Keratinocyte (primary cell): ENCODE results near the gene KRTAP3-1.

Experiments used
- EZH2 ChIP-seq: IDR thresholded peaks from one replicate; pipeline ENCODE4 v1.6.1; 2012; ENCODE audit warnings: inconsistent platforms, mild to moderate bottlenecking, low read length, moderate library complexity
- TF ChIP-seq, protein P1 (sequence below), 3 experiments: IDR thresholded peaks in 1 of 3; conservative IDR thresholded peaks in 1 of 3; optimal IDR thresholded peaks in 1 of 3; 2 replicates in 2 of 3; 3 replicates in 1 of 3; pipeline versions ENCODE3 to v1.5.1; 2011; ENCODE audit warnings: low read length in 3 of 3, mild to moderate bottlenecking in 3 of 3, moderate library complexity in 2 of 3, control low read depth in 1 of 3, inconsistent platforms in 1 of 3; ENCODE audit not compliant: insufficient read depth in 2 of 3; ENCODE audit errors: extremely low read depth in 1 of 3

DNA sequence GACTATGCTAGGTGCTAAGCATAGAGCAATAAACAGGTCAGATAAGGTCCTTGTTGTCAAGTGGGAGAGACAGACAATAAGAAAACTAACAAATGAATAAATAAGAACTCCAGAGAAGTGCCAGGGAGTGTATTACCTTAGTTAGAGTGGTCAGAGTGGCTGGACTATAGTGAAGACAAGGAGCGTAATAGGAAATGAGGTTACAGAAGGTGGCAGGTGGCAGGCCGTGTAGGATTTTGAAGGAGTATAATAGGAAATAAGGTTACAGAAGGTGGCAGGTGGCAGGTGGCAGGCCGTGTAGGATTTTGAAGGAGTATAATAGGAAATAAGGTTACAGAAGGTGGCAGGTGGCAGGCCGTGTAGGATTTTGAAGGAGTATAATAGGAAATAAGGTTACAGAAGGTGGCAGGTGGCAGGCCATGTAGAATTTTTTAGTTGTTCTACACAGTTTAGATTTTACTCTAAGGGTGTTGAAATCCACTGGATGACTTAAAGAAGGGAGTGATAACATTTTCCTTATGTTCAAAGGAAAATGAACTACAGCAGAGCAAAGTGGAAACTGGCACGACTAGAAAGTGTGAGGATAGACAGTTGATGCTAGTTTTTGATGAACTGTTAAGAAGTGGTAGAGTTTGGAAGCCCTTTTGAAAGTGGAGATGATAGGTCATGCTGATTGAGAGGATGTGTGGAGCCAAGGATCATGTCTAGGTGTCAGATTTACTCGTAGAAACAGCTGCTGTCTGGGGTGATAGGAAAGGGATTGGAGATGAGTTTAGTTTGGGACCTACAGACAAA lies 3.6 kb upstream of the KRTAP3-1 start:
- no peak for TF ChIP-seq EZH2
- TF ChIP-seq, protein P1, sequence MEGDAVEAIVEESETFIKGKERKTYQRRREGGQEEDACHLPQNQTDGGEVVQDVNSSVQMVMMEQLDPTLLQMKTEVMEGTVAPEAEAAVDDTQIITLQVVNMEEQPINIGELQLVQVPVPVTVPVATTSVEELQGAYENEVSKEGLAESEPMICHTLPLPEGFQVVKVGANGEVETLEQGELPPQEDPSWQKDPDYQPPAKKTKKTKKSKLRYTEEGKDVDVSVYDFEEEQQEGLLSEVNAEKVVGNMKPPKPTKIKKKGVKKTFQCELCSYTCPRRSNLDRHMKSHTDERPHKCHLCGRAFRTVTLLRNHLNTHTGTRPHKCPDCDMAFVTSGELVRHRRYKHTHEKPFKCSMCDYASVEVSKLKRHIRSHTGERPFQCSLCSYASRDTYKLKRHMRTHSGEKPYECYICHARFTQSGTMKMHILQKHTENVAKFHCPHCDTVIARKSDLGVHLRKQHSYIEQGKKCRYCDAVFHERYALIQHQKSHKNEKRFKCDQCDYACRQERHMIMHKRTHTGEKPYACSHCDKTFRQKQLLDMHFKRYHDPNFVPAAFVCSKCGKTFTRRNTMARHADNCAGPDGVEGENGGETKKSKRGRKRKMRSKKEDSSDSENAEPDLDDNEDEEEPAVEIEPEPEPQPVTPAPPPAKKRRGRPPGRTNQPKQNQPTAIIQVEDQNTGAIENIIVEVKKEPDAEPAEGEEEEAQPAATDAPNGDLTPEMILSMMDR (optimal IDR thresholded peaks at IDR 0.05 in 1 of 3, IDR thresholded peaks at IDR 0.05 in 1 of 3, conservative IDR thresholded peaks at IDR 0.05 in 1 of 3; ENCODE audit: extremely low read depth in 1 of 3, insufficient read depth in 2 of 3, low read length in 3 of 3), result no peak
